UCSD-AML1 (cell line): ENCODE measurements around the gene GPANK1.
A peak's percentile ranks its signal among the peaks of the same experiment; 100 is the strongest.
"Not testable (repeated sequence)": the region's sequence is repeated elsewhere in the genome, so short reads cannot be mapped to it uniquely, and the experiment has no call there.

Experiments
- DNase-seq: peaks from one replicate; lab custom pipeline; 2025; ENCODE audit not compliant: unreplicated experiment; lab: John Stamatoyannopoulos, UW

The GPANK1 gene

DNA sequence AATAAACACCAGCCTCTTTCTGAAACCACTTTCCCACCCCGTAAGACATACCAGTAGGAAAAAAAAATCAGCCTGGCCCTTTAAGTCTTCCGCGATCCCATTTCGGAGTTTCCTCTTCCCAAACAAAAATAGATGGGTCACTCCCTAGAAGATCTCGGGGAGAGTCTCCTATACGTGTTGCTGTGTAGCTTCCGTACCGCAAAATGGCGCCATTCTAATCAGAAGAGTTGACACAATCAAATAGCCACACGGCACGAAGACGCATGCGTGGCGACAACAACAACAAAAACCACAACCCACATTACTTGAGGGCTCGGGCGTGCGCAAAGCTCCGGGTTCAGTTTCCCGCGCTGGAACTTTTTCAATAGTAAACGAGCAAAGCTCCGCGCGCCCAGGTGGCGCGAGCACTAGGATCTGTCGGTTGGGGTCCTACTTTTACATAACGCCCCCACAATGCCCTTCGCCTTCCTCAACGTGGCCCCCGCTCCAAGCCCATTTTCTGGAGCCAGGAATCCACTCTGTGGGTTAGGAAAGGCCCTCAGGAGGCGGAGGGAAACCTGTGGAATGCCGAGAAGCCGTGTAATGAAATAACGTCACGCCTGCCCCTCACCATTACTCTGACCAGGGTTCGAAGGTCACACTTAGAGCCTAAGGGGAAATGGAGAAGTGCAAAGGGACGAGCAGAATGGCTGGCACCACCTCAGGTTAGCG, at the start of gene GPANK1:
GPANK1 (minus strand) TSS at position 208 of the 711 bp plus-strand sequence. CDS start 519 bp downstream, outside the sequence.
- DNase-seq = peak; percentile 84

DNA sequence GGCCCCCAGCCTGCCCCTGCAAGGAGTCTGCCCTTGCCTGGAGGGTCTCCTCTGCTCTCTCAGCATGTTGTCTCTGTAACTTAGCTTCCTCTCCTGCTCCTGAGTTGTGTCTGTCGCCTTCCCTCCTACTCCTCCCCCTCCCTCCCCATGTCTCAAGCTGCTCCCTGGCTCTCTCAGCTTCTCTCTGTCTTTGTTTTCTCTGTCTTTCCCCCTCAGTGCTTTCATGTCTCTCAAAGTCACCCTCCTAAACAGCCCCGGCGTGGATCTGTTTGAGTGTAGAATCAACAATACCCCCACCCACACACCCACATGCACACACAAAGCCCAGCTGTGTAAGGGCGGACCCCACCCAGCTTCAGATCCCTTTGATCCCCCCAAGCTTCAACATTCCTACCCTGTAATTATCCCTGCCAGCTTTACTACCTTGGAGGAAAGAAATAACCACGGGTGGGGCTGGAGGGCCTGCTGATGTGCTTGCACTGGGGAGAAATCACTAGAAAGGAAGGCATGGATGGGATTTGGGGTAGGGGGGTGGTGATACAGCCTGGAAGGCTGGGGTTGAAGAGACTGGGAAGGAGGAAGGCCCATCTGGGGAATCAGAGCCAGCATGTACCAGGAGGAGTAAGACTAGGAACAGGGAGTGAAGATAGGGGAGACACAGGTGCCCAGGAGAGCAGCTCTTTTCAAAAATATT, 49.3 kb upstream of the GPANK1 start:
- no peak for DNase-seq

DNA sequence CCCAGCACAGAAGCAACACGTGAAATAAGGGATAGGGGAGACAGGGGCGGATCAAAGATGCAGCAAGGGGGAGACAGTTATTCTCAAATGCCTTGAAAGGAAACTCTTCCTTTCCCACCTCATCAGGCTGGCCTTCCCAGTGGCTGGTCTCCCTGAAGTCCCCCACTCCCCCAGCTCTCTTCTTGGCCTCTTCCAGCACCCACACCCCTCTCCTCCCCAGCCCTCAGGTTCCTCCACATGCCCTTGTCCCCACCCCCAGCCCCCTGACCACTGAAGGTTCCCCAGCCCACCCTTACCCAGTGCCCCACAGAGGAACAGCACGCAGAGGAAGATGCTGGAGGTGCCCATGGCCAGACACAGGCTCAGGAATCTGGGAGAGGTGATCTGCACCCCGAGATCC, 48.7 kb upstream of the GPANK1 start:
- DNase-seq = no peak

DNA sequence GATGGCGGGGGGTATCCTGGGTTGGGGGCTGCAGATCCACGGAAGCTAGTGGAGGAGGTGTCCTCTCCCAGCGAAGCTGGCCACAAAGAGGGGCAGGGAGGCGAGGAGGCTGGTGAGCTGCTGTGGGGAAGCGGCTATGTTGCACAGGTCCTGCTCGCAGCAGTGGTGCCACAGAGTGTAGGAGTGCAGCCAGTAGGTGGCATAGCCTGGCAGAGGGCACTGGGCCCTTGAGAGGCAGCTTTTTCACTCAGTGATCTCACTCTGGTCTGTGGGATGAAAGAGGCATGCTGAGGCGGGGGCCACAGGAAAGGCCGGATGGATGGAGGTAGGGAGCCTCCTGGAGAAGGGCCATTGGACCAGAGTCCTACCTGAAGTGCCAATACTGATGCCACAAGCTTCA, 47.5 kb upstream of the GPANK1 start:
- peak; percentile 51 for DNase-seq

DNA sequence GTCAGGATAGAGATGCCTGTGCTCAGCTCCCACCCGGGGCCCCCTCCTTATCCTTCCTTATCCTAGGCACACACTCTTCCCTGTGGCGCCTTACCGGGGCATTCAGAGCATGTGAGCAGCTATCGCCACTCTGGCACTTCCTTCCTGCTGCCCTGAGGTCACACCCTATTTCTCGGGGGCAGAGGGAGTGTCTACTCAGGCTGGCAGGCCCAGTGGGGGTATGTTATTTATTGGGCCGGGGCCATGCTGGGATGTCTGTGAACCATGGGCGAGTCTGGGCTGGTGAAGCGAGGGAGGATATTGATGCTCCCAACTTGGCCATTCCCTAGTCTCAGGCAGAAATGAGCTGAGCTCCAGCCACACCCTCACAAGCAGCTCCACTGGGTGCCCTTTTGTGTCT, 46.4 kb upstream of the GPANK1 start:
- peak; percentile 79 for DNase-seq

DNA sequence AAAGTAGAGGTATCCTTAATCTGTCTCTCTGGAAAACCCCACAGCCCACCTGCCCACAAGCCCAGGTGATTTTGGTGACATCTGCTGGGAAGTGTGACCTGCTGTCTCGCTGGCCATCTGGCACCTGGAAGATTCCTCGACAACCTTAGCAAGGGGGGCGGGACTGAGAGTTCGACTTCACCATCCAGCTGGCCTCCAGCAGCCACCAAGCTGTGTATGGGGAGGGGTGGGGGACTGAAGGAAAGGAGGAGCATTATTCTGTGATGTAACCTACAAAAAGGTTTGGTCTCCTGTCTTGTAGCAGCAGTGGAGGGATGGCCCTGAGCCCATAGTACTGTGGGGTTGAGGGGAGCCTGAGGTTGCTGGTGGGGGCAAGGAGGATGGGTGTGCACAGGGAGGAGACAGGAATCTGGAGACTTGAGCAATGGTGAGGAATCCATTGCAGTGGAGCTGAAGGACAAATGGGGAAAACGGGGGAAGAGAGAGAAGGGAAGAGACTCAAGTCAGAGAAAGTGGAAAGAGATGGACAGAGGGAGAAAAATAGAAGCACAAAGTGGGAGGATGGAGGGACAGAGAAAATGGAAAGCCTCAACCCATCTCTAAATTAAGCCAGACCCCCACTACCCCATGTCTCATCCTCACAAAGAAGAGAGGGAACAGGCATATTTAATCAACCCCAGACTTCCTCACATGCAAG, 45.9 kb upstream of the GPANK1 start:
- no peak for DNase-seq

DNA sequence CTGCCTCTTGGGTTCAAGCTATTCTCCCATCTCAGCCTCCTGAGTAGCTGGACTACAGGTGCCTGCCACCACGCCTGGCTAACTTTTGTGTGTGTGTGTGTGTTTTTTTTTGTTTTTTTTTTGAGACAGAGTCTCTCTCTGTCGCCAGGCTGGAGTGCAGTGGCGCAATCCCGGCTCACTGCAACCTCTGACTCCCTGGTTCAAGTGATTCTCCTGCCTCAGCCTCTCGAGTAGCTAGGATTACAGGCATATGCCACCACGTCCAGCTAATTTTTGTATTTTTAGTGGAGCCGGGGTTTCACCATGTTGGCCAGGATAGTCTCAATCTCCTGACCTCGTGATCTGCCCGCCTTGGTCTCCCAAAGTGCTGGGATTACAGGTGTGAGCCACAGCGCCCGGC, 44.4 kb upstream of the GPANK1 start:
- not testable (repeated sequence) for DNase-seq

DNA sequence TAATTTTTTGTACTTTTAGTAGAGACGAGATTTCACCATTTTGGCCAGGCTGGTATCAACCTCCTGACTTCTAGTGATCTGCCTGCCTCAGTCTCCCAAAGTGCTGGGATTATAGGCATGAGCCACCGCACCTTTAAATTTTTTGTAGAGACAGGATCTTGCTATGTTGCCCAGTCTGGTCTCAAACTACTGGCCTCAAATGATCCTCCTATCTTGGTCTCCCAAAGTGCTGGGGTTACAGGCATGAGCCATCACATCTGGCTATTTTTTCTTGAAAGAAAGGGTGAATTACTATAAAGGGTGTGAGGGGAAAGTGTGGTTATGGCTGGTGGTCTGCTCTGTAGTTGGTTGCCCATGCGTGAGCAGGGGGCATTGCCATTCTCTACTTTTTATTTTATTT, 43.4 kb upstream of the GPANK1 start:
- no peak for DNase-seq

DNA sequence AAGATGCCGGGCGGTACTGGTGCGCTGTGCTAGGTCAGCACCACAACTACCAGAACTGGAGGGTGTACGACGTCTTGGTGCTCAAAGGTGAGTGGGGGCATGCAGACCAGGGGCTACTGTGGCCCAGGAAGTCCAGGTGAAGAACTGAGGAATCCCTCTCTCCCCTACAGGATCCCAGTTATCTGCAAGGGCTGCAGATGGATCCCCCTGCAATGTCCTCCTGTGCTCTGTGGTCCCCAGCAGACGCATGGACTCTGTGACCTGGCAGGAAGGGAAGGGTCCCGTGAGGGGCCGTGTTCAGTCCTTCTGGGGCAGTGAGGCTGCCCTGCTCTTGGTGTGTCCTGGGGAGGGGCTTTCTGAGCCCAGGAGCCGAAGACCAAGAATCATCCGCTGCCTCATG, 42.9 kb upstream of the GPANK1 start:
- no peak for DNase-seq

DNA sequence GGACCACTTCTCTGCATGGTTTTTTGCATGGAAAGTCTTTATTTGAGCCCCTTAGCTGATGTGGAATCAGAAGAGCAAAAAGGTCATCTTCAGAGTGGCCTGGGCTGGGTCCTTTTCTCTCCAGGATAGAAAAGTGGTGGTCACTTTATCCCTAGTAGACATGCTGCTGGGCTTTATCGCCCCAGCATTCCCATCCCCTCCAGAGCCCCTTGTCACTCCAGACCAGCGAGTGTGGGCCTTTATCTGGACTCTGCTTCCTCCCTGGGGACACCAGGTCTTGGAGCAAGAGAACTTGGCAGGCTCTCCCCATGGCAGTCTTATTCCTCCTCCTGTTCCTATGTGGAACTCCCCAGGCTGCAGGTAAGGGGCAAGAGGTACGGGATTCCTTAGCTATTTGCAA, 41.8 kb upstream of the GPANK1 start, which contains the start of gene LY6G6F:
LY6G6F (plus strand) TSS at position 268 of the 400 bp plus-strand sequence; CDS start at position 309, 41 bp downstream.
- DNase-seq = no peak

DNA sequence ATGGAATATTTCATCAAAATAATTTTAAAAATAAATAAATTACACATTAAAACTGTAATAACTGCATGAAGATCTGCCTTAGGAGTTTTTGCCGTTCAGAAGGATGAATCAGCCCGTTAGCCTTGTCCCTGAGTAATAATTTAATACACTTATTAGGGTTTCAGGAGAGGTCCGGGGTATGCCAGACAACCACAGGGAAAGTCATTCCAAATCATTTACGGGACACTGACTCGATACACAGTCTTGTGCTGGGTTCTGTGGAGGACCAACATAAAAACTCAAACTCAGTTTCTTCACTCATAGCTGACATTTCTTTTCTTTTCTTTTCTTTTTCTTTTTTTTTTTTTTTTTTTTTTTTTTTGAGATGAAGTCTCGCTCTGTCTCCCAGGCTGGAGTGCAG, 41.1 kb upstream of the GPANK1 start:
- no peak for DNase-seq

DNA sequence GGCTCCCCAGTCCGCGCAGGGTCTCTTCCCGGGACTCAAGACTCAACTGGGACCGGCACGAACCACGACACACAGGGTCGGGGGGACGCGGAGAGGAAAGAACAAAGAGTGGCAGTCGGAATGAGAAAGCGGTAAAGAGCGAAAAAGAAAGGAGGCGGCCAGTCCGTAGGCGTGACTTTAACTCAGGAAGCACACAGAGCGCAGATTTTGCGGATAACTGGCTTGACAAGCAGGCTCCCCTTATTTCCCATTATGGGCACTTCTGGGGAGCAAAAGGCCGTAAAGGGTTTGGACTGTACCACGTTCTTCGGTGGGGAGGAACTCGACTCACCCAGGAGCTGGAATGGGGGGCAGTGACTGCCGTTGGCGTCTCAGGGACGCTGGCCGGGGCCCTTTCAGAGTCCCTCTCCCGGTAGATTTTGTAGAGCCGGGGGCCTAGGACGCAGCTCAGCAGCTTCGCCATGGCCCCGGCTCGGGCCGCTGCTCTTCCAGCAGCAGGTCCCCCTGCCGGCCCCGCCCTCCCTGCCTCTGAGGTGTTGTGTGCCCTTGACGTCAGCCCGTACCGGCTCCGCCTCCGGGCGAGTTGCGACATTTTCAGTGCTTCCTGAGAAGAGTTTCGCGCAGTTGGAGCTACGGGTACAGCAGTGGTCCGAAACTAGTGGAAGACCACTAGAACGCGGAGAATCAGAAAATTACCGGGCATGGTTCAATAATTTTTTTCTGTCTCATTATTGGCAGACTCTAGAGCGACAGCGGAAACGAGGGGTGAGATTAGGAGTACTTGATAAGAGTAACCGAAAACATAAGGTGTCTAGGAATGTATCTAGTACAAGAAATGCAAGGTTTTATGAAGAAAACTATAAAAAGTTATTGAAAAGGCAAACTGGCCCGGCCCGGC, 38.3 kb upstream of the GPANK1 start, which contains the start of gene ABHD16A:
ABHD16A (minus strand) TSS at position 506 of the 898 bp plus-strand sequence; CDS start at position 463, 43 bp downstream.
- peak; percentile 97 for DNase-seq

DNA sequence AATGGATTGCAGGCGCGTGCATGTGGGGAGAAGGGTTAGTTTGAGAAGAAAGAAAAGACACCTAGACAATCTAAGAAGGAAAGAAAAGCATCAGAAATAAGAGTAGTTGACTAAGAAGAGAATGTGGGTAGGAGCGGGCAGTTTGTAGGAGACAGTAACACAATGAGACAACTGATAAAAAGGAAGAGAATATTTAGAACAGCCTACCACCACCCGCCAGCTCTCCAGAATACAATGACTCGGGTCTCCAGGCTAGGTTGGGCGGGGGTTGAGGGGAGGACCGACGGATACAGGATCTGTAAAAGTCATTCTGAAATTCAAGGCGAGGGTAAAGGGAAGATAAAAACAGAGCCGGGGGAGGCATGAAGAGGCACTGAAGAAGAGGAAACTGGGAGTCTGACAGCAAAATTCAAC, 37.6 kb upstream of the GPANK1 start:
- no peak for DNase-seq

DNA sequence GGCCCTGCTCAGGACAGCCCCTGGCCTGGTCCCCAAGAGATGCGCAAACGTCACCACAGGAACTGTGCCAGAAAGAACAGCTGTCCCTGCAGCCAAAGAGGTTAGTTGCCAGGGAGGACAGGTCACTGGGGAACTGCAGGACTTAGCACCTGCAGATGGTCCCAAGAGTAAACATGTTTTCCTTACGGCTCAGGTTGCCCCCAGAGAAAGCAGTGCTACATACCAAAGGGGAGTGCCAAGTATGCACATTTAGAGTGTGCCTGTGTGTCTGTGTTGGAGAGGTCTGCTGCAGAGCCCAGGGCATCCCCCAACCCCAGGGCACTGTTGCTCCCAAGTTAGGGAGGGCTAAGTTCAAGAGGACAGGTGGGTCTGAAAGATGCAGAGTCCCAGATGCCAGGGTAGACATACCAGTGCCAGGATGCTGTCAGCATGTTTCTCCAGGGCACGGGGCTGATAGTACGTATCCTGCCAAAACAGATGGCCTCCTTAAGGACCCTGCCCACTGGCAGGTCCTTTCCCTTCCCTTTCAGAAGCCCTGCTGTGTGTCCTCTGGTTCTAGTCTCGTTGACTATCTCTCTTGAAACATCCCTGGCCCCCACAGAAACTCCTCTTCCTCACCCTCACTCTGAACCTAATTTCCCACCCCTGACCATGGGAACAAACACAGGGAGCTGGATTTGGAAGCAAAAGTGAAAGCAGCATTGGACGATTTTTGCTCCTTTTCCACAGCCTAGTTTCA, 37.0 kb upstream of the GPANK1 start:
- no peak for DNase-seq

DNA sequence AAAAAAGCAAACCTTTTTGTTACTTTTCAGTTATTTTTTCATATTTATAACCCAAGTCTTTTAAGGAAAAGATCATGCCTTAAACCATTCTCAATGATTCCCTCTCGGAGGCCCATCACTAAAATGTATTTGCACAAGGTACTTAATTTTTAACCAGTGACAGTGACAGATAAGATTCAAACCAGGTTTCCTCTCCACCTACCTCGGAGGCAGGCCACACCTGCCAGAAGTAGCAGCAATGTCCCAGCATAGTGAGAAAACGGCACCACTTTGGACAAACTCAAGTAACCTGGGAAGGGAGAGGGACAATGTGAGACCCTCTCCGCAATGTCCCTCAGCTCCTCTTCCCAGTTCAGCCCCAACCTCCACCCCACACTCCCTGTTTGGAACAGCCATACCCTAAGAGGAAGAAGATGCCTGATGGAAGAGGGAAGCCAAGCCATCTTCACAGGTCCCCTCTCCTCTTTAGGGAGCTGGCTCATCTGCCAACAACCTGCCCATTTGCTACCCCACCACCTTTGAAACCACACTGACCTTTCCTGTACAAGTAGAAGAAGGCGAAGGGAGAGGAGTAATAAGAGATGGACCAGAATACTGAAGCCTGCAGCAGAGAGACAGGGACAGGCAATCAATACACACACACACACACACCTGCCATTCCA, 36.1 kb upstream of the GPANK1 start:
- no peak for DNase-seq

DNA sequence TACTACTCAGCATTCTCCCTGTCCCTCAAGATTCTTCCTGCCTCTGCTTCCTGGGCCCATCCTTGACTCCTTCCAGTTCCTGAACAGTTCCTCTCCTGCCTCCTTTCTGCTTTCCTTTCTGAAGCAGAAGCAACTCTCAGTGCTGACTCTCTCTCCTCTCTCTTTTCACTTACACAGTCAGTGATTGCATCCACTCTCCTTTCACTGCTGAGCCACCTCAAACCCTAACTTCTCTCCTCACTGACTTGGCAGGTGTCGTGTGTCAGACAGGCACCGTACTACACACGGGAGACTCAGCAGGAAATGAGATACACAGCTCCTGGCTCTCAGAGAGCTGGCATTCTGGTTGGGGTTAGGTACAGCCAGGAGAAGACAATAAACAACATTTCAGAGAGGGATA, 32.8 kb upstream of the GPANK1 start:
- DNase-seq = no peak

DNA sequence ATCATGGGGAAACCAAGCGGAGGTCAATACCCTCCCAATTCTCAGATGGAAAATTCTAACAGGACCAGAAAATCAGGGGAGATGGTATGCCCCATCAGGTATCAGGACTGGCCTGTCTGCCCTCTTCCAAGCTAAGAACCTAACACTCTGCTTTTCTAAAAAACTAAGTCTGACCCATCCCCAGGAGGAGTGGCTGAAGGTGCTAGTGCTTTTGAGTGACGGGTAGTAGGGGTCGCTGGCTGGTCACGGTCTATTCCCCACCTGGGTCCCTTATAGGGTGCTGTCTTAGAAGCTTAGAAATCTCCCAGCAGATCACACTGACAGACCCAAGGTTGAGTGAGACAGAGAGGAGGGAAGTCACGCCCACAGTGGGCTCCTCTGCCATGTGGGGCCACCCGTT, 28.7 kb upstream of the GPANK1 start:
- DNase-seq = no peak

DNA sequence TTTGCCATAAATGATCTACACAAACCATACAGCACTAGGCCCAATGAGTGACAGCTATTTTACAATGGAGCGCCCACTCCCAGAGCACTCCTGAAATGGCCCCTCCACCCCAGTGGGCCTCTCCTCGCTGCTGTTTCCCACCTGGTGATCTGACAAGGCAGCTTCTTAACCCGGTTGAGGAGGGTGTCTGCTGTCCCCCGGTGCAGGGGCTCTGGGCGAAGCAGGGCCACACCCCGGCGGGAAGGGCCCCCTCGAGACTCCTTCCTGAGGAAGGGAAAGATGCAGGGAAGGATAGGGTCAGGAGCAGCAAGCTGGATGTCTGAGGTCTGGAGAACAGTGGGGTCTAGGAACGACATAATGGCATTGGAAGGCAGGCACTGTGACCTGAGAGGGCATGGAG, 28.1 kb upstream of the GPANK1 start:
- DNase-seq = no peak

DNA sequence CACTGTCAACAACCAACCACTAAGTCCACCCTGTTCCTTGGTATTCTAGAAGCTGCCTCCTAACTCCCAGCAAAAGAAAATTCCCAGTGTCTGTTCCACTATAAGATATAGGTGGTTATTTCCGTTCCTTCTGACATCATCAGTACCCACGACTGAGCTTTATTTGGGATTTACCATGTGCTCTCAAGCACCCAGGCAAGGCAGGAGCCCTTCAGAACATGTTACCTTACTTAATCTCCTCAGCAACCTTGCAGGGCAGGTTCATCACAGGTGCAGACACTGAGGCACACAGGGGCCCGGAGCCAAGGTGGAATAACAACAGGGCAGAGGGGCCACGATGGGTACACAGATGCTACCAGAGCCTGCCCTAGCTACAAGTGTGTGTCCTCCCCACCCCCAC, 27.6 kb upstream of the GPANK1 start:
- no peak for DNase-seq
